ENCODE data around the gene BCAS3.

- no peak for TF ChIP-seq CTCF (IDR thresholded peaks at IDR 0.05)
- no peak for TF ChIP-seq ZFX (IDR thresholded peaks at IDR 0.05; ENCODE audit: borderline replicate concordance)
Observed at GRCh38 chr17:61023996-61024395, 346.3 kb downstream of the BCAS3 start.
